PC-3 (cell line): ENCODE measurements around the gene GPR50. TPM values are rescaled to one million over a fixed set of nuclear protein-coding genes. Genes with fewer than 3 reads are reported as not detected.
A peak's percentile ranks its signal among the peaks of the same experiment; 100 is the strongest.

ENCODE experiments used
- ATAC-seq: fragments of 200-7000 bp; cut with Tn5 transposase; 2 replicates; pipeline ENCODE4 v1.9.1; 2020; ENCODE audit warnings: mild to moderate bottlenecking, moderate library complexity
- BruUV-seq: library from RNA; stranded (reverse); fragments of 400-500 nt; replicated peaks from 2 replicates; lab custom pipeline; 2021; lab: Mats Ljungman, UMichigan
- CTCF ChIA-PET: fragments of 300-600 bp; sonication (Branson Sonifier 250); formaldehyde crosslinking; loops from one replicate; lab custom pipeline; 2022; ENCODE audit warnings: antibody characterized with exemption; lab: Charles Lee
- POLR2A ChIA-PET: fragments of 300-600 bp; sonication (Branson Sonifier 250); formaldehyde crosslinking; loops from one replicate; lab custom pipeline; 2022; ENCODE audit warnings: antibody characterized with exemption; ENCODE audit not compliant: unreplicated experiment; lab: Charles Lee
- DNase-seq: peaks from one replicate; pipeline ENCODE4 v3.0.0-alpha.2; 2015
- H2AFZ ChIP-seq: fragments of 300-600 bp; sonication (generic); 2 replicates; pipeline ENCODE4 v1.6.0; 2016; ENCODE audit warnings: antibody characterized with exemption, low read length
- H3F3A ChIP-seq: fragments of 300-600 bp; sonication (generic); one replicate; pipeline ENCODE4 v1.6.0; 2017; ENCODE audit warnings: antibody characterized with exemption, low read length, control low read depth, mild to moderate bottlenecking; ENCODE audit not compliant: unreplicated experiment
- H3K27ac ChIP-seq: fragments of 300-600 bp; sonication (generic); 2 replicates; pipeline ENCODE4 v1.5.1; 2016; ENCODE audit warnings: mild to moderate bottlenecking, low read length
- H3K27me3 ChIP-seq: fragments of 300-600 bp; sonication (generic); 2 replicates; pipeline ENCODE4 v1.6.1; 2016; ENCODE audit warnings: low read length, mixed read lengths
- H3K36me3 ChIP-seq: fragments of 300-600 bp; sonication (generic); 2 replicates; pipeline ENCODE4 v1.6.1; 2016; ENCODE audit warnings: low read depth, mixed run types, low read length, mixed read lengths
- H3K4me1 ChIP-seq: fragments of 300-600 bp; sonication (generic); 2 replicates; pipeline ENCODE4 v1.5.1; 2016; ENCODE audit warnings: low read length; ENCODE audit not compliant: insufficient read depth
- H3K4me2 ChIP-seq: fragments of 300-600 bp; sonication (generic); 2 replicates; pipeline ENCODE4 v1.6.0; 2016; ENCODE audit warnings: low read length
- H3K4me3 ChIP-seq: fragments of 300-600 bp; sonication (generic); 2 replicates; pipeline ENCODE4 v1.5.1; 2016; ENCODE audit warnings: mild to moderate bottlenecking, low read length, mixed read lengths
- H3K79me2 ChIP-seq: fragments of 300-600 bp; sonication (generic); 2 replicates; pipeline ENCODE4 v1.6.1; 2017; ENCODE audit warnings: low read length, mixed read lengths
- H3K9ac ChIP-seq: fragments of 300-600 bp; sonication (generic); 2 replicates; pipeline ENCODE4 v1.6.0; 2016; ENCODE audit warnings: mild to moderate bottlenecking, low read length
- H3K9me2 ChIP-seq: fragments of 300-600 bp; sonication (generic); replicated peaks from 2 replicates; pipeline ENCODE4 v1.6.1; 2016; ENCODE audit warnings: mixed run types, low read length, mixed read lengths
- H3K9me3 ChIP-seq: fragments of 300-600 bp; sonication (generic); 2 replicates; pipeline ENCODE4 v1.6.1; 2016; ENCODE audit warnings: low read length, mixed read lengths
- H4K20me1 ChIP-seq: fragments of 300-600 bp; sonication (generic); 2 replicates; pipeline ENCODE4 v1.6.1; 2016; ENCODE audit warnings: low read length, mixed read lengths
- CTCF ChIP-seq: fragments of 300-600 bp; sonication (generic); conservative IDR thresholded peaks from 2 replicates; pipeline ENCODE4 v1.5.1; 2017; ENCODE audit warnings: antibody characterized with exemption, low read depth, mild to moderate bottlenecking, low read length
- EZH2 ChIP-seq: fragments of 300-600 bp; sonication (generic); IDR thresholded peaks from one replicate; pipeline ENCODE4 v1.6.1; 2017; ENCODE audit warnings: antibody characterized with exemption, mild to moderate bottlenecking, low read length; ENCODE audit not compliant: unreplicated experiment
- EZH2phosphoT487 ChIP-seq: fragments of 300-600 bp; sonication (generic); IDR thresholded peaks from 2 replicates; pipeline ENCODE4 v1.6.1; 2018; ENCODE audit warnings: mild to moderate bottlenecking, antibody characterized with exemption, low read length, borderline replicate concordance
- intact Hi-C: fragments of 100-400 bp; cut with micrococcal nuclease; formaldehyde crosslinking; loops from 2 replicates; pipeline ENCODE4 v1.9.0; 2023
- total RNA-seq: library from RNA; depleted of rRNA; stranded (reverse); fragments of >200 nt; gene quantifications from 2 replicates; pipeline ENCODE4 v1.2.3, GENCODE V29; 2014

The GPR50 gene
- total RNA-seq, 1 experiment from 2014 or later: not detected

- CTCF ChIA-PET: no interaction called here
- no peaks in the 10 kb centered on the region for H4K20me1 ChIP-seq
- no TSS peak for BruUV-seq
- no peaks in the 10 kb centered on the region for H3K9me3 ChIP-seq
- H3K79me2 ChIP-seq: no peaks in the 10 kb centered on the region
- no peak overlapping the region for H3K4me3 ChIP-seq
- peak; percentile 20 for DNase-seq
- H3K27me3 ChIP-seq: peaks cover 13% of the 10 kb centered on the region; the same call in 1 of the 2 replicates
- H3K4me1 ChIP-seq: no peaks in the 10 kb centered on the region
- no peaks in the 10 kb centered on the region for H3F3A ChIP-seq
- intact Hi-C loops: no loop called here
- H3K9me2 ChIP-seq: no peaks in the 10 kb centered on the region
- H3K36me3 ChIP-seq: no peaks in the 10 kb centered on the region
- no peak for TF ChIP-seq EZH2phosphoT487
- no peak for TF ChIP-seq EZH2
- TF ChIP-seq CTCF: no peak
- POLR2A ChIA-PET: no interaction called here
- H3K27ac ChIP-seq: no peak overlapping the region
- no peak for ATAC-seq
- H3K4me2 ChIP-seq: no peak overlapping the region
- H2AFZ ChIP-seq: no peak overlapping the region
- H3K9ac ChIP-seq: no peak overlapping the region
Observed at GRCh38 chrX:151225843-151226242, 49.5 kb downstream of the GPR50 start.

- no peak for ATAC-seq
- Histone ChIP-seq H3K9me3 (no peaks in the 10 kb centered on the region), H2AFZ (no peak overlapping the region), H3K4me3 (no peak overlapping the region), H3K27ac (no peak overlapping the region), H4K20me1 (no peaks in the 10 kb centered on the region), H3K9ac (no peak overlapping the region), H3F3A (no peaks in the 10 kb centered on the region), H3K36me3 (no peaks in the 10 kb centered on the region), H3K4me2 (no peak overlapping the region), H3K27me3 (peaks cover 13% of the 10 kb centered on the region; the same call in 1 of the 2 replicates), H3K9me2 (no peaks in the 10 kb centered on the region), H3K4me1 (no peaks in the 10 kb centered on the region), H3K79me2 (no peaks in the 10 kb centered on the region)
- ChIA-PET CTCF (no interaction called here), POLR2A (no interaction called here)
- intact Hi-C loops: no loop called here
- DNase-seq: no peak
- TF ChIP-seq CTCF: no peak
- no TSS peak for BruUV-seq
Observed at GRCh38 chrX:151226941-151227340, 50.6 kb downstream of the GPR50 start.

GRCh38 chrX:151227627-151228026, 51.2 kb downstream of the GPR50 start:
- POLR2A ChIA-PET: no interaction called here
- no peak overlapping the region for H3K27ac ChIP-seq
- no peak for ATAC-seq
- H3K4me2 ChIP-seq: no peak overlapping the region
- H3K9ac ChIP-seq: no peak overlapping the region
- H2AFZ ChIP-seq: no peak overlapping the region
- peaks cover 13% of the 10 kb centered on the region; the same call in 1 of the 2 replicates for H3K27me3 ChIP-seq
- CTCF ChIA-PET: no interaction called here
- no peaks in the 10 kb centered on the region for H3K79me2 ChIP-seq
- H3K9me2 ChIP-seq: no peaks in the 10 kb centered on the region
- BruUV-seq: no TSS peak
- no peaks in the 10 kb centered on the region for H4K20me1 ChIP-seq
- no peaks in the 10 kb centered on the region for H3F3A ChIP-seq
- H3K9me3 ChIP-seq: no peaks in the 10 kb centered on the region
- H3K4me1 ChIP-seq: no peaks in the 10 kb centered on the region
- no peaks in the 10 kb centered on the region for H3K36me3 ChIP-seq
- intact Hi-C loops: no loop called here
- no peak for TF ChIP-seq CTCF
- no peak for TF ChIP-seq EZH2phosphoT487
- TF ChIP-seq EZH2: no peak
- no peak for DNase-seq
- H3K4me3 ChIP-seq: no peak overlapping the region
